ENCODE data around the gene ZNF85. TPM values are rescaled to one million over a fixed set of nuclear protein-coding genes. Genes with fewer than 3 reads are reported as not detected.
"Not testable (repeated sequence)": the region's sequence is repeated elsewhere in the genome, so short reads cannot be mapped to it uniquely, and the experiment has no call there.

Gene ZNF85
- total and polyA plus RNA-seq, 4 donors, result 0.88 to 6.7 (median 3.7) TPM

DNA sequence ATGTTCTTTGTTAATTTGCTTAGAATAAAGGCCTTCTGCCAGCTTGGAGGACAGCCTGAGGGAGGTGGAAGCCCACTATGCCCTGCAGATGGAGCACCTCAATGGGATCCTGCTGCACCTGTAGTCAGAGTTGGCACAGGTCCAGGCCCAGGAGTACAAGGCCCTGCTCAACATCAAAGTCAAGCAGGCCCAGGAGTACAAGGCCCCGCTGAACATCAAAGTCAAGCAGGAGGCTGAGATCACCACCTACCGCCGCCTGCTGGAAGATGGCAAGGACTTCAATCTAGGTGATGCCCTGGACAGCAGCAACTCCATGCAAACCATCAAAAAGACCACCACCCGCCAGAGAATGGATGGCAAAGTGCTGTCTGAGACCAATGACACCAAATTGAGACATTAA is 41.7 kb downstream of the ZNF85 start:
- Histone ChIP-seq H3K4me3 (ENCODE audit: low read length in 2 of 2) (no peak overlapping the region), H3K4me1 (ENCODE audit: control insufficient read depth in 1 of 2, insufficient read depth in 2 of 2, low read length in 2 of 2) (no peaks in the 10 kb centered on the region), H3K27ac (ENCODE audit: low read depth in 1 of 2, low read length in 2 of 2) (no peak overlapping the region), H3K36me3 (ENCODE audit: control insufficient read depth in 1 of 2, insufficient read depth in 2 of 2, low read length in 1 of 2) (no peaks in the 10 kb centered on the region), H3K27me3 (ENCODE audit: control insufficient read depth in 1 of 2, insufficient read depth in 2 of 2, low read length in 1 of 2) (no peaks in the 10 kb centered on the region), H3K9me3 (ENCODE audit: control insufficient read depth, low read length) (no peaks in the 10 kb centered on the region)
- no peak for DNase-seq
- 27 to 37% methylated on average over 4 of the region's 4 CpGs for WGBS, 2 donors
- no peak for ATAC-seq (ENCODE audit: low FRiP score)
- intact Hi-C loops (cut with DNase I), result no loop called here

DNA sequence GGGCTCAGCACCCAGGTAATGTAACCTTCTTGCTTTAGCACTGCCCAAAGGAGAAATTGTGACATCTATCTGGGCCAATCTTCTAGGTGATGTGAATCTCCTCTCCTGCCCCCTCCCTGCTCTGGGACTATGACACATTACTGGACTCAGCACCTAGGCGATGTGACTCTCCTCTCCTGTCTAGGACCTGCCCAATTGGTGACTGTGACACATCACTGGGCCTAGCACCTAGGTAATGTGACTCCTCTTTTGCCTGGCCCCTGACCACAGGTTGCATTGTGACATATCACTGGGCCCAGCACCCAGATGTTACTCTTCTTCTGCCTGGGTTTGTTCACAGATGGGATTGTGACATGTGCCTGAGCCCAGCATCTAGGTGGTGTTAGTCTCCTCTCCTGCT is 45.0 kb downstream of the ZNF85 start:
- Histone ChIP-seq H3K4me3 (ENCODE audit: low read length in 2 of 2) (no peak overlapping the region), H3K9me3 (ENCODE audit: control insufficient read depth, low read length) (peaks cover 2% of the 10 kb centered on the region), H3K27me3 (ENCODE audit: control insufficient read depth in 1 of 2, insufficient read depth in 2 of 2, low read length in 1 of 2) (no peaks in the 10 kb centered on the region), H3K4me1 (ENCODE audit: control insufficient read depth in 1 of 2, insufficient read depth in 2 of 2, low read length in 2 of 2) (no peaks in the 10 kb centered on the region), H3K36me3 (ENCODE audit: control insufficient read depth in 1 of 2, insufficient read depth in 2 of 2, low read length in 1 of 2) (no peaks in the 10 kb centered on the region), H3K27ac (ENCODE audit: low read depth in 1 of 2, low read length in 2 of 2) (no peak overlapping the region)
- ATAC-seq (ENCODE audit: low FRiP score) (no peak), DNase-seq (peak in 1 of 2 donors; percentile 34)
- intact Hi-C loops (cut with DNase I), result no loop called here
- WGBS, 2 donors, result 74 to 75% methylated on average over 1 of the region's 1 CpG

GRCh38 chr19:20969498-20969897 is 46.4 kb downstream of the ZNF85 start:
- ATAC-seq (ENCODE audit: low FRiP score), result no peak
- intact Hi-C loops (cut with DNase I), result no loop called here
- Histone ChIP-seq H3K9me3 (ENCODE audit: control insufficient read depth, low read length) (peaks cover 2% of the 10 kb centered on the region), H3K4me3 (ENCODE audit: low read length in 2 of 2) (no peak overlapping the region), H3K27me3 (ENCODE audit: control insufficient read depth in 1 of 2, insufficient read depth in 2 of 2, low read length in 1 of 2) (no peaks in the 10 kb centered on the region), H3K27ac (ENCODE audit: low read depth in 1 of 2, low read length in 2 of 2) (no peak overlapping the region), H3K4me1 (ENCODE audit: control insufficient read depth in 1 of 2, insufficient read depth in 2 of 2, low read length in 2 of 2) (no peaks in the 10 kb centered on the region), H3K36me3 (ENCODE audit: control insufficient read depth in 1 of 2, insufficient read depth in 2 of 2, low read length in 1 of 2) (no peaks in the 10 kb centered on the region)
- peak in 1 of 2 donors; percentile 9 for DNase-seq
- 90 to 94% methylated on average over 3 of the region's 3 CpGs for WGBS, 2 donors

DNA sequence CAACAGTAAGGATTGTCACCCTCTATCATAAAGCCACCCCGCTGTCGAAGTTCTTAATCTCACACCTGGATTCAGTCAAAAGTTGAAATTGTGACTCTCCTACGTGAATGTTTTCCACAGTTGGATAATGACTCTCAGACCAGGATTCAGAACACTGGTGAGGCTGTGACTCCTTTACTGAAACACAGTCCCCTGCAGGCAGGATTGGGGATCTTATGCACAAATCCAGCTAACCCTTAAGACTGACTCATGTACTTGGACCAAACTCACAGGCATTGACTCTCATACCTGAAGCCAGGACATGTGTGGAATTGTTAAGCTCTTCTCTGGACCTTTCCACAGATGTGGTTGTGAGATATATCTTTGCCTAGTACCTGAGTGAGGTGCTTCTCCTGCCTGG is 46.8 kb downstream of the ZNF85 start:
- peaks cover 2% of the 10 kb centered on the region for H3K9me3 ChIP-seq (ENCODE audit: control insufficient read depth, low read length)
- DNase-seq, result no peak
- H3K4me1 ChIP-seq (ENCODE audit: control insufficient read depth in 1 of 2, insufficient read depth in 2 of 2, low read length in 2 of 2), result no peaks in the 10 kb centered on the region
- H3K4me3 ChIP-seq (ENCODE audit: low read length in 2 of 2), result no peak overlapping the region
- intact Hi-C loops (cut with DNase I), result no loop called here
- WGBS, 2 donors, result 63 to 84% methylated on average over 3 of the region's 3 CpGs
- H3K36me3 ChIP-seq (ENCODE audit: control insufficient read depth in 1 of 2, insufficient read depth in 2 of 2, low read length in 1 of 2), result no peaks in the 10 kb centered on the region
- no peak for ATAC-seq (ENCODE audit: low FRiP score)
- no peak overlapping the region for H3K27ac ChIP-seq (ENCODE audit: low read depth in 1 of 2, low read length in 2 of 2)
- no peaks in the 10 kb centered on the region for H3K27me3 ChIP-seq (ENCODE audit: control insufficient read depth in 1 of 2, insufficient read depth in 2 of 2, low read length in 1 of 2)

DNA sequence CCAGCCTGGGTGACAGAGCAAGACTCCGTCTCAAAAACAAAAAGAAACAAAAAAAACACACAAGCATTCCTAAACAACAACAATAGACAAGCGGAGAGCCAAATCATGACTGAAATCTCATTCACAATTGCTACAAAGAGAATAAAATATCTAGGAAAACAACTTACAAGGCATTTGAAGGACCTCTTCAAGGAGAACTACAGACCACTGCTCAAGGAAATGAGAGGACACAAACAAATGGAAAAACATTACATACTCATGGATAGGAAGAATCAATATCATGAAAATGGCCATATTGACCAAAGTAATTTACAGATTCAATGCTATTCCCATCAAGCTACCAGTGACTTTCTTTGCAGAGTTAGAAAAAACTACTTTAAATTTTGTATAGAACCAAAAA is 69.7 kb downstream of the ZNF85 start:
- H3K27ac ChIP-seq (ENCODE audit: low read depth in 1 of 2, low read length in 2 of 2); ATAC-seq (ENCODE audit: low FRiP score); H3K4me1 ChIP-seq (ENCODE audit: control insufficient read depth in 1 of 2, insufficient read depth in 2 of 2, low read length in 2 of 2); H3K27me3 ChIP-seq (ENCODE audit: control insufficient read depth in 1 of 2, insufficient read depth in 2 of 2, low read length in 1 of 2); intact Hi-C loops (cut with DNase I); H3K9me3 ChIP-seq (ENCODE audit: control insufficient read depth, low read length); H3K4me3 ChIP-seq (ENCODE audit: low read length in 2 of 2); DNase-seq; H3K36me3 ChIP-seq (ENCODE audit: control insufficient read depth in 1 of 2, insufficient read depth in 2 of 2, low read length in 1 of 2): not testable (repeated sequence)
- WGBS, 2 donors, result 87 to 92% methylated on average over 2 of the region's 2 CpGs

DNA sequence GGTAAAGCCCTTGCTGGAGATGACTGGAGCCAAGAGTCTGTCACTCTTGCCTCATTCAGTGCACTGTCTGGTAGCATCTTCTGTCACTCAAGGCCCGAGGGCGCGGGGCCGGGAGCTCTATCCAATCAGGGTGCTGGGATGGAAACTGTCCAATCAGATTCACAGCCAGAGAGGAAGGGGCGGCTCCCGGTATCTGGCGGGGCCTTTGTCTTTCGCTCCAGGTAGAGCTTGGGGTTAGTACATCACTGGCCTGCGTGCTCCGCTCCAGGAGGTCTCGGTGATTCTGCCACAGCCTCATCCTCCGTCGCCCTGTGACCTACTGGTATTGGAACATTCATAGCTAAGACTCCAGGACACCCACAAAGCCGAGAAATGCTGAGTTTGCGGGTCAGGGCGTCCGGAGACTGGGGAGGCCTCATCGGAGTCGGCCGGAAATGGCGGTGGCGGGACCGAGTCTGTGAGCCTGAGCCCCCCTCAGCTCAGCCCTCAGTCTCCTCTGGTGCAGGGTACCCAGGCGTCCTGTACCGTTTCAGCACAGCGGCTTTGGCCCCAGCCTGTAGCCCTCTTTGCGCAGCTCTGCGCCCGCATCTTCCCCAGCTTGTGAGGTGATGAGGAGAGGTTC is 76.8 kb downstream of the ZNF85 start:
- intact Hi-C loops (cut with DNase I), result no loop called here
- Histone ChIP-seq H3K4me1 (ENCODE audit: control insufficient read depth in 1 of 2, insufficient read depth in 2 of 2, low read length in 2 of 2) (no peaks in the 10 kb centered on the region), H3K27me3 (ENCODE audit: control insufficient read depth in 1 of 2, insufficient read depth in 2 of 2, low read length in 1 of 2) (no peaks in the 10 kb centered on the region), H3K9me3 (ENCODE audit: control insufficient read depth, low read length) (no peaks in the 10 kb centered on the region), H3K36me3 (ENCODE audit: control insufficient read depth in 1 of 2, insufficient read depth in 2 of 2, low read length in 1 of 2) (no peaks in the 10 kb centered on the region), H3K4me3 (ENCODE audit: low read length in 2 of 2) (peak overlapping the region in 1 of 2 donors; percentile 18), H3K27ac (ENCODE audit: low read depth in 1 of 2, low read length in 2 of 2) (no peak overlapping the region)
- DNase-seq (peak; percentile 88 to 92), ATAC-seq (ENCODE audit: low FRiP score) (peak; percentile 96)
- 1 to 2% methylated on average over 25 to 29 of the region's 29 CpGs for WGBS, 2 donors

Other genes starting within 250 kb of the ZNF85 start
- 1 to 10 TPM; 3.7 to 7.7 TPM for gene ZNF66, start 146.9 kb upstream of the ZNF85 start, total RNA-seq
- not detected for gene ZNF66, start 146.9 kb upstream of the ZNF85 start, polyA plus RNA-seq
- gene ZNF430, start 97.4 kb downstream of the ZNF85 start, total RNA-seq, result 10 to 100 TPM; 13.5 to 17.4 TPM
- gene ZNF430, start 97.4 kb downstream of the ZNF85 start, polyA plus RNA-seq, result 1 to 10 TPM; 1.0 to 2.8 TPM
- gene ZNF714, start 159.0 kb downstream of the ZNF85 start, total RNA-seq, result 1 to 10 TPM; 3.1 to 8.8 TPM
- 1 to 10 TPM in 1 of 2 donors, under 1 TPM in 1; 0.75 to 1.2 TPM for gene ZNF714, start 159.0 kb downstream of the ZNF85 start, polyA plus RNA-seq
- 10 to 100 TPM; 13.4 to 20.2 TPM for gene ZNF431, start 218.8 kb downstream of the ZNF85 start, total RNA-seq
- 1 to 10 TPM; 3.1 to 3.3 TPM for gene ZNF431, start 218.8 kb downstream of the ZNF85 start, polyA plus RNA-seq